Right forelimb (tissue), 1 donor: ENCODE data around the gene ATP6V0E2.

Experiments
- DNase-seq: peaks from one replicate; pipeline ENCODE4 v3.0.0-alpha.2; 2018

Gene ATP6V0E2

DNA sequence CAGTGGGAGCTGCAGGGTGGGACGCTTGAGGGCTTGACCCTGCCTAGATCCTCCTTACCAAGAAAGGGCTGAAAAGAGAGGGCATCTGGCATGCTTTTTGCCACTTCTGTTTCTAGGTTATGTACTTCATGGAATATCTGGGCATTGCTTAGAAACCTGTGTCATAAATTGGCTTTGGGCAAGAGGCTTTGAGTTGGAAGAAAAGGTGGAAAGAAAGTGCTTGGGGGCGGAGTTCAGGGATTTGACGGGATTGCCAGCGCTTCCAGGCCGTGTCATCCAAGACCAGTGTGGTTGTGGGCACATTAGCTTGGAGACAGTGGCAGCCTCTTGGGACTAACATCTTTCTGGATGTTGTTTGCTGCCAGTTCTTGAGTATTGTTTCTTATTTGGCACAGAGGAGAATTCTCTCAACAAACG is 34.8 kb upstream of the ATP6V0E2 start:
- no peak for DNase-seq

DNA sequence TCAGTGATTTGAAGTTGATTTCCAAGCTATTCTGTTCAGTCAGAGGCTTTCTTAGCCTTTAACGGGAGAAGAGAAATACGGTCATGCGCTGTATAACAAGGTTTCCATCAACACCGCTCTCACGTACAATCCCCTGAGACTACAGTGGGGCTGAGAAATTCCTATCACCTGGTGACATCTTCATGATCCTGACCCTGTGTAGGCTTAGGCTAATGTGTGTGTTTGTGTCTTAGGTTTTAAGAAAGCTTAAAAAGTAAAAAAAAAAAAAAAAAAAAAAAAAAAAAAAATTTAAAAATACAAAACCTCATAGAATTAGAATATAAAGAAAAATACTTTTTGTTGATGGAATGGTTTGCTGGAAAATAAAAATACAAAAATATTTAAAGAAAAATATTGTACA is 33.8 kb upstream of the ATP6V0E2 start:
- DNase-seq, result no peak

DNA sequence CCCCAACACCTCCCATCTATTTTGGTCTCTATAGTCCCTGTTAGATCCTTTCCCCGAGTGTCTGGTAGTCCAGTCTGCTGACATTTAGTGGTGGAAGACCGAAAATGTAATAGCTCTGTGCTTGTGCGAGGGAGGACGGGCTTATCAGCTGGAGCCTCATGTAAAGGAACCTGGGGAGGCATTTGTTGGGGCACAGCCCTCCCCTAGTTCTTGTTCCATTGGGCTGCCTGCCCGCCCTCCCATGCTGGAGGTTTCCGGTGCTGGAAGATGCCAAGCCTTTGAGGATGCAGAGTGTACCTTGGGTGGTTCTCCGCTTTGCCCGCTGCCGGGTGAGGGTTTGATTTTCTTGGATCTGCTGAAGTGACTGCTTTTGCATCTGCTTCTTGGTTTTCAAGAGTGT is 30.2 kb upstream of the ATP6V0E2 start:
- DNase-seq, result no peak

DNA sequence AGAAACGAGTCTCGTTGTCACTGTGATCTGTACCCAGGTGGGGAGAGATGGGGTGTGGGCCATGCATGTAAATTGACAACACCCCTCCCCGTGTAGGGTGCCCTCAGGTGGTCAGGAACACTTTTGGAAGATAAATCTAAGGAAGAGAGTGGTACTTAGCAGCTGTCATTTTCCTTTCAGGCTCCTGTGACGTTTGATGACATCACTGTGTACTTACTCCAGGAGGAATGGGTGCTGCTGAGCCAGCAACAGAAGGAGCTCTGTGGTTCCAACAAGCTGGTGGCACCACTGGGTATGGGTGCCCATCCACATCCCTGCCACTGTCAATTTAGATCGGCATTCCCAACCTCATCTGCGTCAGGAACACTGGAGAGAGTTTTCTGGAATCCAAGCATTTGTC is 29.3 kb upstream of the ATP6V0E2 start:
- no peak for DNase-seq

DNA sequence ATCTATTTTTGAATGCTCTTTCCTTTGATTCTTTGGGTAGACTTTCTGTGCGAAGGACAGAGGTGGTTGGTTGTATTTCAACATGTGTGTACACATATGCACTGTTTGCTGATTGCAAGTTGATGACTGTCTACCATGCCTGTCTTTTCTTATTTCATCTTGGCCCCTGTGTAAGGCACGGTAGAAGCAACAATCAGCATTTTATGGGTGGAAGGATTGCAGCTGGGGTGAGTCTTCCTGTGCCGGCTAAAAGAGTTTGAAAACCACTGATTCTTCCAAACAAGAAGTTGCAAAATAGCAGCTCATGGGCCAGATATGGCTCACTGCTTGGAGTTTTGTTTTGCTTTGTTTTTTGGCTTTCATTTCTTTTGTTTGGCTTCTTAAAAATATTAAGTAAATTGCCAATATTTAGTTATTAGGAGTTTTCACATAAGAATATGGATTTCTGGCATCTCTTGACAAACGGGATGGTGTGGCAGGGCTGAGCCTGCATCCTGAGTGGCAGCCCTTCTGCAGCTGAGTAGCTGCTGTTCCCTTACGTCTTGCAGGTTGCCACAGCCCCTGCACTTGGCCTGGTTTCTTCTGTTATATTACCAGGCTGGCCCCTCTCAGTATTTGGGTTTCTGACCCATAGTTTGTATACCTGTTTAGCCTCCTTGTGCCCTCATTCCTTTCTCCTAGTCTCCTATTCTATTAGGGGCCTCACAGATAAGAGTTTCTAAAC is 28.4 kb upstream of the ATP6V0E2 start:
- DNase-seq, result no peak

DNA sequence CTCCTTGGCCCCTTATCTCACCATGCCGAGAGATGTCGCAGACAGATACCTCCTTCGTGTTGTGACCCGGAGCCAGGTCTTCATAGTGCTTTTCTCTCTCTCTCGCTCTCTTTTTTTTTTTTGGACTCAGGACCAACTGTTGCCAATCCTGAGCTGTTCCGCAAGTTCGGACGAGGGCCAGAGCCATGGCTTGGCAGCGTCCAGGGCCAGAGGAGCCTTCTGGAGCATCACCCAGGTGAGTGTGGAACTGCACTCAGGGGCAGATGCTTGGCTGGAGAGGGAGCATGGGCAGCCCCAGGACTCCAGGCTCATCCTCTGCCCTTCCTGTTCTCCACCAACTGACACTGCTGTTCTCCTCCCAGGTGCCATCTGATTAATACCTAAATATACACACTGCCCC is 27.7 kb upstream of the ATP6V0E2 start:
- DNase-seq, result no peak

DNA sequence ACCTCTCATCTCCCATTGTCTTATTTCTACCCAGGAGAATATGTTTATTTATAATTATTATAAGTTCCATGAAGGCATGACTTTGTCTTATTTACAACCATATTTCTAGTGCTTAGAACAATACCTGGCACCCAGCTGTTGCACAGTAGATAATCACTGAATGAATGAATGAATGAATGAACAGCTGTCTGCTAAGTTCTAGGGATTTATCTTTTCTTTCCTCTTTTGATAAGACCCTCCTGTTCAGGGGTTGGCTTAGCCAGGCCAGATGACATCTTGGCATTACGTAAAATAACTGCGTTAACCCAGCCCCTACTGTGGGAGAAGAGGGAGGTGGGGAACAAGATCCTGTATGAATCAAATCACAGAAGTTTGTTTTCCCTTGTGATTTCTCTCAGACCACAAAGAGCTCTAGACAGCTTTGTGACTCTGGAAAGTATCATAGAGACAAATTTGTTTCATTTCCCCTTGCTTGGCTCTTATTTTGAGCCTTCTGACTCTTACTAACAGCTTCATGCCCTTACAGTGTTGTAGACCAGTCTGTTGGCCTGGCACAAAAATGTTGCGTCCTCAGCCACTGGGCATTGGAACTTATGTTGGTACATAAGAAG is 27.2 kb upstream of the ATP6V0E2 start:
- DNase-seq, result no peak

DNA sequence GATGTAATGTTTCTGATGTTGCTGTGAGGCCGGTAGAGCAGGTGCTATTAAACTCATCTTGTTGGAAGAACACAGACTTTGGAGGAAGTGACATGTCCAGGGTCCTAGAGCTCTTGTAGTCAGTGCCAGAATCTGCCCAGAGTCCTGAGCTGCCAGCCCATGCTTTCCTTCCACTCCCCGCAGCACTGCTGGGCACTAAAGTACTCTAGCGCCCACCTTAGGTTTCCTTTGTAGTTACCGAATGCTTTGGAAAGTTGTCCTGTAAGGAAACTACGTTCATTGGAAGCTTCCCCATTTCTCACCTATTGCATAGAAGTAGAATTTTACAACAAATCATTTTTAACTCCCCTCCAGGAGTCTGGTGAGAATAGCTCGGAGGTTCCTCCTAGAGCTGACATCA is 24.6 kb upstream of the ATP6V0E2 start:
- no peak for DNase-seq

DNA sequence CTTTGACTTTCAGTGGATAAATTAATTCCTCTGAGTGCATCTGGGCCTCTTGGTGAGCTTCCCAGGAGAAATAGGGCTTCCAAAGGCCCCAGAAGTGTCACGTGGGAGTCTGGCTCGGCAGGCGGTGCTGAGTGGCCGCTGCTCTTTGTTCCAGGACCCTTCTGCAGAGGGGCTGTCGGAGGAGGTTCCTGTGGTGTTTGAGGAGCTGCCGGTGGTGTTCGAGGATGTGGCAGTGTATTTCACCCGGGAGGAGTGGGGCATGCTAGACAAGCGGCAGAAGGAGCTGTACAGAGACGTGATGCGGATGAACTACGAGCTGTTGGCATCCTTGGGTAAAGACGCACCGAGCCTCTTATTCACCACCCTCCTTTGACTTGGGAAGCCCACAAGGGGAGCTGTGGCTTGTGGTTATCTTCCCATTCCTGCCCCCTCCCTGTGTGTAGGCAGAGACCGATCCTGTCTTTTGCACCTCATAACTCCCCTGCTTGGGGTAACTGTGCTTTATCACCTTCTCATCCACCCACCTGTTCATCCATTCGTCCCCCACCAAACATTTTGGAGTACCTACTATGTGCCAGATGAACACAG is 23.7 kb upstream of the ATP6V0E2 start:
- no peak for DNase-seq

DNA sequence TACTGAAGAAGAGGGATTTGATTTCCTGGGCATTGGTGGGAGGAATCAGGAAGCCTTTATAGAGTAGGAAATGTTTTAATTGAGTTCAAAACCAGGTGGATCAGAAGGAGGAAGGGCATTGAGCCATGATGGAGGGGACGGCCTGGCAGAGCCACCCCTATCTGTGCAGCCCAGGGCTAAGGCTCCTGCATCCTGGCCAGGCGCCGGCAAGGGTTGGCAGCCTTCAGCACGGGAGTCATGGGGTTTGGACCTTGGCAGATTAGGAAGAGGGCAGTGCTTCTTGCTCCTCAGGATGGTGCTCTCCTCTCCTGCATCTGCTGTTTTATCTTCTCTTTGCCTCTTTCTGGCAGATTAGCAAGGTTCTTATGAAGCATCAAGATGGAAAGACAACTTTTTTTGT is 23.1 kb upstream of the ATP6V0E2 start:
- no peak for DNase-seq

DNA sequence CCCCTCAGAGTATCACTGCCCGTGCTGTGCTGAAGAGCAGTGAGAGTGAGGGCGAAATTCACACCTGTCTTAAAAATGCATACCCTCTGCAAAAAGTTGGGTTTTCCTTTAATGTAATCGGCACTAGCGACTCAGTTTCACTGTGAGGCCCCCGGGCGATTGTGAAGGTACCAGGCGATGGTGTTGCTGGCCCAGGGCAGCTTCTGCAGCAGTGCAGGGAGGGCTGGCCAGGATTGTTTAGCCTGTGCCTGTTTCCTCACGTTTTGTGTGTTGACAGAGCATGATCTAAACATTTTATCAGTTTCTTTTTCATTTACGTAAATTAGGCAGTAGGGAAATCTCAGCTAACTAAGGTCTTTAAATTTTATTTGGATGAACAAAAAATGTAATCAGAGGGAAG is 22.3 kb upstream of the ATP6V0E2 start:
- no peak for DNase-seq

DNA sequence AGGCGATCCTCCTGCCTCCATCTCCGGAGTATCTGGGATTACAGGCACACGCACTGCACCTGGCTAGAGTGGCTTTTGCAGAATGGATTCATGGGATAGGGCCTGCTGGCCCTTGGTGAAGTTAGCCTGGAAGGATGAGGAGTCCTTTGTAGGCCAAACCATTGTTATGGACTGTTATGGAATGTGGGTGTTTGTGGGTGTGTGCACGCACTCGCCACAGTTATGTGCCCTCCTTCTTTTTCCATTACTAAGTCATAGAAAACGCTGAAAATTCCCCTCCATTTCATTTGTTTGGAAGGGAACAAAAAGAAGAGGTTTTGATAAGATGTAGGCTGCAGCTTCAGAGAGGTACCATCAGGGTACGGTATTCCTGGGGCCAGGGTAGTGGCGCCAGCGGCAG is 20.6 kb upstream of the ATP6V0E2 start:
- no peak for DNase-seq

DNA sequence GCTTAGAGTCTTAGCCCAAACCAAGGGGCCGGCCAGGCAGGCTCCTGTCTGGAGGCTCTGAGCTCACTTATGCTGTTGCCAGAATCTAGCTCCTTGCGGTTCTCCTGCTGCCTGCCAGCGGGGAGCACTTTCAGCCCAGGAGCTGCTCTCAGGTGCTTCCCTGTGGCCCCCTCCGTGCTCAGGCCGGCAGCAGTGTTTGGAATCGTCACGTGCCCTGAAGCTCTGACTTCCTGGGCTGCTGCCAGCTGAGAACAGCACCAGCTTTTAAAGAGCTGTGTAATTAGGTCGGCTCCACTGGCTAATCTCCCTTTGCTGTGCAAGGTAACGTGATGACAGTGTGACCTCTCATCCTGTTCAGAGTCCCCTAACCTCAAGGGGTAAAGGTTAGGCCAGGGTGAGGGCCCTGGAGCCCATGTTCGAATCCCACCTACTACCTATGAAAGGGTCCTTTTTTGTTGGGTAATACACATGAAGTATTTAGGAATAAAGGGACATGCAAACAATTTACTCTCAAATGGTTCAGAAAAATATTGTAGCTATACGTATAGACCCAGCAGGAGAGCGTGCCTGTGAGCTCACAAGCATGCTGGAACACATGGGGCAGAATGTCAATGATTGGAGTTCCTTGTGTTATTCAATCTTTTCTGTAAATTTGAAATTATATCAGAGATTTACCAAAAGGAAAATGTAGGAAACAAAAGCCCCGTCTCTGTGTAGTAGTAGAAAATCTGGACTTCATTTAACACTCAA is 19.0 kb upstream of the ATP6V0E2 start:
- DNase-seq, result no peak

DNA sequence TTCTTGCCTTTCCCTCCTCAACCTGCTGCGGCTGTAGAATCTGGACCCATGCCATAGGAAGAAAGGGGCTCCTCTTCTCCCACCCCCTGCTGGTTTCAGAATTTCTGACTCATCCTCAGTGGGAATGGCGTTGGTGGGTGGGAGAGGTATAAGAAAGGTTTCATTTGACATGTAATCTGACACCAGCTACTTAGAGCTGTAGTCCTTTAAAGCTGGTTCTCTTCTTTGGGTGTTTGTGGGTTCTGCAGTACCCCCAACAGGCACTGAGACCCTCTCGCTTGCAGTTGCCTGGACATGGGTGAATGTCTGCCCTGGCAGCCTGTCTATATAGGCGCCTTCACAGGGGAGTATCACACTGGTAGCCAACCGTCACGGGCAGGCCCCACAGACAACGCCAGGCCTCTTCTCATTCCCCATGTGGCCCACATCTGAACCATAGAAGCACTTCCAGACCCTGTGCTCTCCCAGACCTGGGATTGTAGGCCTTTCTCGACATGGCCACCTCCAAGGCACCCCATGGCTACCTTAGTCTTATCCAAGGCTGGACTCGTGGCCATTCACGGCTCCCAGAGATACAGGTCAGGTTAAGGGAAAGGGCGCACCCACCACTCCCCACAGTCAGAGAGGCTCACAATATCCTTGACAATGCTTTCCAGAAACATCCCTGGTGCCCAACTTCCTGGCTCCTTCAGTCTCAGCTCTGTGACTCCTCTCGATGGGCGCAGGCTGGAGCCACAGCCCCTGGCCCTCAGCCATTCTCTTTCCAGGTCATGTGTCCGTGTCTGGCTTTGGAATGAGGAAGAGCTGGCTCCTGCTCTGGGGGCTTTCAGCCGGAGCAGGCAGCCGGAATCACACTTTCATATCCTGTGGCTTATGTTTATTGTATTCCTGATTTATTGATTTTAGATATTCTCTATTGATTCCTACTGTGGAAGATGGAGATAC is 18.1 kb upstream of the ATP6V0E2 start:
- DNase-seq, result no peak

DNA sequence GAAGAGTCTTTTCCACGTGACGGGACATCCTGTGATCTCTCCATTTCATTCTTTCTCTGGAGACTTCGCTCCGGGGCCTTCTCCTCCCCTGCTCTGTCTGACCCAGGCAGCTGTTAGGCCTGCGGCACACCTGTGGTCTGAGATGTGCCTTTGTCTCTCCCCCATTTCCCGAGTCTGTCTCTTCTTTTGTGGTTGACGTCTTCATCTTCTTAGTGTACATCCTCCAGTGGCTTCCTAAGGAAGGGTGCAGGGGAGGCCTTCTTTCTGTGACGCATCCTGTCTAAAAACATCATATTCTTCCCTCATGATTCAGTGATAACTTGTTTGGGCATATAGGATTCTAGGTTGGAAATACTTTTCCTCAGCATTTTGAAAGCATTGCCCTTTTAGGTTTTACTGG is 17.2 kb upstream of the ATP6V0E2 start:
- no peak for DNase-seq

DNA sequence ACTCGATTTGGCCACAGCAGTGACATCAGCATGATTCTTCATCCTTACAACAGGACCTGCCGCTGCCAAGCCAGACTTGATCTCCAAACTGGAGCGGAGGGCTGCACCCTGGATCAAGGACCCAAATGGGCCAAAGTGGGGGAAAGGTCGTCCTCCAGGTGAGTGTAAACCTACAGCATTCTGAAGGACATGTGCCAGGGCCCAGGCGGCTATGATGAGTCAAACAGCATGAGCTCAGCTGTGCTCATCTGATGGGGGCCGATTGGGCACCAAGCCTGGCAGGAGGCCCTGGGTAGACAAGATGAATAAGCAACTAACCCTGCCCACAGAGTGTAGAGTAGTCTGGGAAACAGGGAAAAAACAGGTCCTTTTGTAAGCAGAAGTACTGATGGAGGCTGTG is 14.4 kb upstream of the ATP6V0E2 start:
- no peak for DNase-seq

DNA sequence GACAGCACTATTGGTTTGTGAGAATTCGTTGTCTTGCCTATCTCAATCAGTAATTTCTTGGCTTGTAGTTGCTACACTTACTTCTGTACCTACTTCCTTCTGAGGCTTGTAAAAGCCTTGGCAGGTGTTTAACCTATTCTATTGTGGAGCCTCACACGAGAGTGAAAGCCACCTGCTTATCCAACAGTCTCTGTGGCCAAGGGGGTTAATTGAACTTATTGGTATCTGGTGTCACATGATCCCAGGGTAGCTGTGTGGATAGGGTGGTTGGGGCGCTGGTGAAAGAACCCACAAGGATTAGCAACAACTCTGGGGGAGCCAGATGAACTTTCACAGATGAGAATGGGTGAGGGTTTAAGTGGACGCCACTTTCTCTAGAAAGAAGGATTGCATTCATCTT is 13.9 kb upstream of the ATP6V0E2 start:
- DNase-seq, result no peak

DNA sequence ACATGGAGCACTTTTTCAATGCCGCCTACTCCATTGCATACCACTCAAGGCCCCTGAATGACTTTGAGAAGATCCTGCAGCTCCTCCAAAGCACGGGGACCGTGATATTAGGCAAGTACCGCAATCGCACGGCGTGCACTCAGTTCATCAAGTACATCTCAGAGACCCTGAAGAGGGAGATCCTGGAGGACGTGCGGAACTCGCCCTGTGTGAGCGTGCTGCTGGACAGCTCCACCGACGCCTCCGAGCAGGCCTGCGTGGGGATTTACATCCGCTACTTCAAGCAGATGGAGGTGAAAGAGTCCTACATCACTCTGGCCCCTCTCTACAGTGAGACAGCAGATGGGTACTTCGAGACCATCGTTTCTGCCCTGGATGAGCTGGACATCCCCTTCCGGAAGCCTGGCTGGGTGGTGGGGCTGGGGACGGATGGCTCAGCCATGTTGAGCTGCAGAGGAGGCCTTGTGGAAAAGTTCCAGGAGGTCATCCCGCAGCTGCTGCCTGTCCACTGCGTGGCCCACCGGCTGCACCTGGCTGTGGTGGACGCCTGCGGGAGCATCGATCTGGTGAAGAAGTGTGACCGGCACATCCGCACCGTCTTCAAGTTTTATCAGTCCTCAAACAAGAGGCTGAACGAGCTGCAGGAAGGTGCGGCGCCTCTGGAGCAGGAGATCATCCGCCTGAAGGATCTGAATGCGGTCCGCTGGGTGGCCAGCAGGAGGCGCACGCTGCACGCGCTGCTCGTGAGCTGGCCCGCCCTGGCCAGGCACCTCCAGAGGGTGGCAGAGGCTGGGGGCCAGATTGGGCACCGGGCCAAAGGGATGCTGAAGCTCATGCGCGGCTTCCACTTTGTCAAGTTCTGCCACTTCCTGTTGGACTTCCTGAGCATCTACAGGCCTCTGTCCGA is 12.7 kb upstream of the ATP6V0E2 start:
- DNase-seq, result no peak

DNA sequence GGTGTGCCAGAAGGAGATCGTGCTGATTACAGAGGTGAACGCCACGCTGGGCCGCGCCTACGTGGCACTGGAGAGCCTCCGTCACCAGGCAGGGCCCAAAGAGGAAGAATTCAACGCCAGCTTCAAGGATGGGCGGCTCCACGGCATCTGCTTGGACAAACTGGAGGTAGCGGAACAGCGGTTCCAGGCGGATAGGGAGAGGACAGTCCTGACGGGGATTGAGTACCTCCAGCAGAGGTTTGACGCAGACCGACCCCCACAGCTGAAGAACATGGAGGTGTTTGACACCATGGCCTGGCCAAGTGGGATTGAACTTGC is 12.1 kb upstream of the ATP6V0E2 start:
- no peak for DNase-seq

DNA sequence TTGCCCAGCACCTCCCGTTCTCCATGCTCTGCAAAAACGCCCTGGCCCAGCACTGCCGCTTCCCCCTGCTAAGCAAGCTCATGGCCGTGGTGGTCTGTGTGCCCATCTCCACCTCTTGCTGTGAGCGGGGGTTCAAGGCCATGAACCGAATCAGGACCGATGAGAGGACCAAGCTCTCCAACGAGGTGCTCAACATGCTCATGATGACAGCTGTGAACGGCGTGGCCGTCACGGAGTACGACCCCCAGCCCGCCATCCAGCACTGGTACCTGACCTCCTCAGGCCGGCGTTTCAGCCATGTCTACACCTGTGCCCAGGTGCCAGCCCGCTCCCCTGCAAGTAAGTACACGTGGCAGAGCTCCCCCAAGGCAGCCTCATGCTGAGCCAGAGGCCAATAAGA is 11.6 kb upstream of the ATP6V0E2 start:
- DNase-seq, result no peak

DNA sequence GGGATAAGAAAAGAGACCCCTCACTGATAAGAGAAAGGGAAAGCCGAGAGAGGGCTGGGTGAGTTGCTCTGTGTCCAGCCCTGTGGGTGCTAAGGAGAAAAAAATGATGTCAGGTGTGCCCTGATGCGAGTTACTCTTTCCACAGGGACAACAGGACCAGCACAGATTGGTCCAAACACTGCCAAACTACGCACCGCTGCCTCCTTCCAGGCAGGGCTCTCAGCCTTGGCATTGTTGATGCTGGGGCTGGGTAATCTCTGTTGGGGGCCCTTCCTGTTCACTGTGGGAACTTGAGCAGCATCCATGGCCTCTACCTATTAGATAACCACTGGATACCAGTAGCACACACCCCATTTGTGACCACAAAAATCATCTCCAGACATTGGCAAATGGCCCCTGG is 10.3 kb upstream of the ATP6V0E2 start:
- no peak for DNase-seq

DNA sequence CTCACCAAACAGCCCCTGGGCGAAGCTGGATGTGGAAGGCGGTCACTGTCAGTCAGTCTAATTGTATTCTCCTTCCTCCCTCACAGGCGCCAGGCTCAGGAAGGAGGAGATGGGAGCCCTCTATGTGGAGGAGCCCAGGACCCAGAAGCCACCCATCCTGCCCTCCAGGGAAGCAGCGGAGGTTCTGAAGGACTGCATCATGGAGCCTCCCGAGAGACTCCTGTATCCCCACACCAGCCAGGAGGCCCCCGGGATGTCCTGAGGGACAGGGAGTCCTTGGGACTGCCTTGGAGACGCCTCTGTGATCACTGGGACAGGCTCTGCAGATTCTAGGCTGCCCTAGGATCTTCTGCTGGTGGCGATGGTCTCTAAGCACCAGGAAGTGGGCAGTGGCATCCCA is 9.7 kb upstream of the ATP6V0E2 start:
- DNase-seq, result no peak
